Mammary epithelial cell (primary cell): Measurements from ENCODE around the gene ARID3B.

Experiments used
- CTCF ChIP-seq, 2 donors: IDR thresholded peaks in 1 of 2; conservative IDR thresholded peaks in 1 of 2; 2 replicates each; pipeline ENCODE4 v1.5.1; 2011 to 2012; ENCODE audit warnings: inconsistent platforms in 2 of 2, low read length in 2 of 2, mild to moderate bottlenecking in 2 of 2, control low read depth in 1 of 2, low read depth in 1 of 2; ENCODE audit not compliant: insufficient read depth in 1 of 2; ENCODE audit errors: extremely low read depth in 1 of 2
- EZH2 ChIP-seq: IDR thresholded peaks from 2 replicates; pipeline ENCODE4 v1.6.1; 2012; ENCODE audit warnings: low read length, inconsistent platforms, borderline replicate concordance

DNA sequence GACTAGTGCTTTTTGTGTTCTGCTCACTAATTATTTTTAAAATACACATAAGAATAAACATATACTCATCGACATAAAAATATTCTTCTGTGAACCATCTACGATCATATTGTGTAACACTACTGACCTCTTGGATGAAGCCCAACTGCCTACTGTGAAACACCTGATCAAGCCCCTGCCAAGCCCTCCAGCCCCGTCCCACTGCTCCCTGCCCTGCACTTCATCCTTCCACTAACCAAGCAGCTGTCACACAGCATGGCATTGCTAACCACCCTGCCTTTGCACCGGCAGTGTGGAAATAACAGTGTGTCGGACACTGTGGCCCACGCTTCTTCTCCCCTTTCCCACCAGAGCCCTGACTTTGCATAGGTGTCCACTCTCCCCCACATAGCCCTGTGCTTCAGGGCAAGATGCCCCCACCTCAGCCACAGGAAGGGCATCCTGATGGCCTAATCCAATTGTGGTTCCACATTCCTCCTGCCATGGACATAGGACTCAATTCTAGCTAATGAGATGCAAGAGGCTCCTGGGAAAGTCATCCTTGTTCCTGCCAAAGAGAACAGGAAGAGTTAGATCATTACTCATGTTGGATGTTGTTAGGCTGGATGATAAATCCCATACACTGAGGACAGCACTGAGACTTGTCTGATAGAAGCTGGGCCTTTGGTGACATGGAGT lies 35.0 kb upstream of the ARID3B start:
- TF ChIP-seq CTCF (conservative IDR thresholded peaks at IDR 0.05 in 1 of 2, IDR thresholded peaks at IDR 0.05 in 1 of 2; ENCODE audit: extremely low read depth in 1 of 2, insufficient read depth in 1 of 2, low read depth in 1 of 2, low read length in 2 of 2) = no peak
- no peak for TF ChIP-seq EZH2
